GM23338 (cell line): ENCODE measurements around the gene MAP1B. TPM values are rescaled to one million over a fixed set of nuclear protein-coding genes. Genes with fewer than 3 reads are reported as not detected.

Source experiments
- ATAC-seq: fragments of 200-7000 bp; cut with Tn5 transposase; 3 replicates; pipeline ENCODE4 v1.9.1; 2020
- DNase-seq: peaks from one replicate; pipeline ENCODE4 v3.0.0-alpha.2; 2015; ENCODE audit warnings: low spot score
- H2AFZ ChIP-seq: fragments of 200-600 bp; sonication (generic); 2 replicates; pipeline ENCODE4 v1.8.0; 2016; ENCODE audit warnings: antibody characterized with exemption, mild to moderate bottlenecking, moderate library complexity
- H3F3A ChIP-seq: fragments of 200-600 bp; sonication (generic); replicated peaks from 2 replicates; pipeline ENCODE4 v1.8.0; 2017; ENCODE audit warnings: antibody characterized with exemption, mixed run types, low read depth
- H3K27ac ChIP-seq: fragments of 200-600 bp; sonication (generic); 2 replicates; pipeline ENCODE4 v1.6.1; 2016; ENCODE audit warnings: low read depth
- H3K27me3 ChIP-seq: fragments of 200-600 bp; sonication (generic); 2 replicates; pipeline ENCODE4 v1.8.0; 2016; ENCODE audit warnings: mild to moderate bottlenecking, mixed run types, moderate library complexity; ENCODE audit not compliant: insufficient read depth
- H3K36me3 ChIP-seq: fragments of 200-600 bp; sonication (generic); 2 replicates; pipeline ENCODE4 v1.8.0; 2016; ENCODE audit warnings: mild to moderate bottlenecking; ENCODE audit not compliant: insufficient read depth
- H3K4me1 ChIP-seq: fragments of 200-600 bp; sonication (generic); 2 replicates; pipeline ENCODE4 v1.8.0; 2016; ENCODE audit warnings: mild to moderate bottlenecking, moderate library complexity; ENCODE audit not compliant: insufficient read depth
- H3K4me2 ChIP-seq: fragments of 200-600 bp; sonication (generic); 2 replicates; pipeline ENCODE4 v1.7.1; 2017; ENCODE audit warnings: mixed run types
- H3K4me3 ChIP-seq: fragments of 200-600 bp; sonication (generic); 2 replicates; pipeline ENCODE4 v1.6.1; 2016; ENCODE audit warnings: mixed run types
- H3K79me2 ChIP-seq: fragments of 200-600 bp; sonication (generic); replicated peaks from 2 replicates; pipeline ENCODE4 v1.8.0; 2017; ENCODE audit warnings: mild to moderate bottlenecking; ENCODE audit not compliant: insufficient read depth
- H3K9me2 ChIP-seq: fragments of 200-600 bp; sonication (generic); 2 replicates; pipeline ENCODE4 v1.8.0; 2017; ENCODE audit not compliant: insufficient read depth
- H4K20me1 ChIP-seq: fragments of 200-600 bp; sonication (generic); replicated peaks from 2 replicates; pipeline ENCODE4 v1.8.0; 2017; ENCODE audit warnings: mild to moderate bottlenecking; ENCODE audit not compliant: insufficient read depth
- H3K27ac Mint-ChIP-seq: 2 replicates; pipeline ENCODE4 v1.8.0; 2020; ENCODE audit warnings: inconsistent platforms, mild to moderate bottlenecking, moderate library complexity, mixed read lengths
- H3K27me3 Mint-ChIP-seq: 3 replicates; pipeline ENCODE4 v1.8.0; 2022; ENCODE audit warnings: low read depth, mild to moderate bottlenecking, moderate library complexity, mixed read lengths, inconsistent platforms; ENCODE audit not compliant: insufficient read depth, poor library complexity
- H3K36me3 Mint-ChIP-seq: 3 replicates; pipeline ENCODE4 v1.8.0; 2021; ENCODE audit warnings: low read depth, mild to moderate bottlenecking, inconsistent platforms, moderate library complexity, mixed read lengths
- H3K4me1 Mint-ChIP-seq: 3 replicates; pipeline ENCODE4 v1.8.0; 2020; ENCODE audit warnings: mild to moderate bottlenecking, inconsistent platforms, mixed read lengths
- H3K4me3 Mint-ChIP-seq: 3 replicates; pipeline ENCODE4 v1.8.0; 2021; ENCODE audit warnings: moderate library complexity, mild to moderate bottlenecking, inconsistent platforms, mixed read lengths
- H3K9me3 Mint-ChIP-seq: 3 replicates; pipeline ENCODE4 v1.8.0; 2020; ENCODE audit warnings: moderate library complexity, mild to moderate bottlenecking, inconsistent platforms, mixed read lengths
- CREB1 ChIP-seq: fragments of 250-450 bp; sonication (Bioruptor Pico); IDR thresholded peaks from 2 replicates; pipeline ENCODE4 v1.5.0; 2020; ENCODE audit warnings: low read depth, mild to moderate bottlenecking, moderate library complexity
- CTCF ChIP-seq, 2 experiments: fragments of 200-600 bp in 1 of 2; sonication (generic) in 1 of 2; conservative IDR thresholded peaks; 2 replicates each; pipeline versions ENCODE4 v1.5.1 to v1.6.1; 2016 to 2017; ENCODE audit warnings: antibody characterized with exemption in 2 of 2, low read depth in 2 of 2, mild to moderate bottlenecking in 2 of 2, moderate library complexity in 1 of 2
- ETS1 ChIP-seq: IDR thresholded peaks from 2 replicates; pipeline ENCODE4 v1.6.1; 2016; ENCODE audit warnings: antibody characterized with exemption
- EZH2 ChIP-seq: fragments of 200-600 bp; sonication (generic); IDR thresholded peaks from one replicate; pipeline ENCODE4 v1.8.0; 2017; ENCODE audit warnings: antibody characterized with exemption, mild to moderate bottlenecking, low read depth; ENCODE audit not compliant: unreplicated experiment
- EZH2phosphoT487 ChIP-seq: fragments of 200-600 bp; sonication (generic); IDR thresholded peaks from one replicate; pipeline ENCODE4 v1.8.1; 2018; ENCODE audit warnings: antibody characterized with exemption; ENCODE audit not compliant: unreplicated experiment
- JUNB ChIP-seq: IDR thresholded peaks from one replicate; pipeline ENCODE4 v1.6.1; 2016; ENCODE audit warnings: antibody characterized with exemption; ENCODE audit not compliant: unreplicated experiment
- NANOG ChIP-seq: IDR thresholded peaks from 2 replicates; pipeline ENCODE4 v1.6.1; 2016; ENCODE audit warnings: antibody characterized with exemption, borderline replicate concordance
- POLR2AphosphoS5 ChIP-seq: IDR thresholded peaks from 2 replicates; pipeline ENCODE4 v1.6.1; 2016; ENCODE audit warnings: antibody characterized with exemption, low read depth
- REST ChIP-seq: IDR thresholded peaks from one replicate; pipeline ENCODE4 v1.6.1; 2018; ENCODE audit warnings: antibody characterized with exemption; ENCODE audit not compliant: unreplicated experiment
- STAT1 ChIP-seq: IDR thresholded peaks from one replicate; pipeline ENCODE4 v1.6.1; 2016; ENCODE audit warnings: antibody characterized with exemption; ENCODE audit not compliant: unreplicated experiment
- ZNF114 ChIP-seq: fragments of 250-450 bp; sonication (Bioruptor Pico); IDR thresholded peaks from 2 replicates; pipeline ENCODE4 v1.5.0; 2020; ENCODE audit warnings: mild to moderate bottlenecking, moderate library complexity
- ZNF331 ChIP-seq: fragments of 250-450 bp; sonication (Bioruptor Pico); IDR thresholded peaks from 2 replicates; pipeline ENCODE4 v1.5.0; 2020; ENCODE audit warnings: low read depth, mild to moderate bottlenecking, moderate library complexity
- ZNF462 ChIP-seq: fragments of 250-450 bp; sonication (Bioruptor Pico); IDR thresholded peaks from 2 replicates; pipeline ENCODE4 v1.5.0; 2020; ENCODE audit warnings: mild to moderate bottlenecking, moderate library complexity
- polyA plus RNA-seq: library from polyadenylated mRNA; unstranded; fragments of >200 nt; fragmentation: Nextera tagmentation; extraction: Ambion mirVana; gene quantifications from 2 replicates; pipeline ENCODE4 v1.2.1, GENCODE V29; 2016
- total RNA-seq: library from RNA; depleted of rRNA; stranded (reverse); fragments of >200 nt; shearing (Covaris generic); gene quantifications from 2 replicates; pipeline ENCODE4 v1.2.3, GENCODE V29; 2014

MAP1B gene
- total and polyA plus RNA-seq, 2 experiments from 2014 or later: 148 to 263 TPM

- H3K36me3 ChIP-seq: no peaks in the 10 kb centered on the region; the same call in 1 of the 2 replicates
- peaks cover 2% of the 10 kb centered on the region for H3K27me3 Mint-ChIP-seq
- H4K20me1 ChIP-seq: no peaks in the 10 kb centered on the region; the same call in 1 of the 2 replicates
- H3K79me2 ChIP-seq: peaks cover 5% of the 10 kb centered on the region
- no peak for TF ChIP-seq ZNF114 (CRISPR knock-in tag)
- TF ChIP-seq POLR2AphosphoS5: no peak
- TF ChIP-seq EZH2: no peak
- no peak for TF ChIP-seq CREB1 (CRISPR knock-in tag)
- no peak for TF ChIP-seq CTCF (conservative IDR thresholded peaks at IDR 0.05; ENCODE audit: low read depth in 2 of 2)
- no peak for TF ChIP-seq REST
- no peak for TF ChIP-seq NANOG
- no peak for TF ChIP-seq ETS1
- TF ChIP-seq STAT1: no peak
- no peak for TF ChIP-seq ZNF462 (CRISPR knock-in tag)
- no peak for TF ChIP-seq EZH2phosphoT487
- TF ChIP-seq JUNB: no peak
- no peak for TF ChIP-seq ZNF331
- H3K27ac Mint-ChIP-seq: peak overlapping the region; percentile 90
- H3K4me2 ChIP-seq: peak overlapping the region; percentile 29
- peak overlapping the region; percentile 51 for H3K4me3 Mint-ChIP-seq
- peaks cover 56% of the 10 kb centered on the region for H3K4me1 ChIP-seq
- no peaks in the 10 kb centered on the region for H3K9me3 Mint-ChIP-seq
- no peak overlapping the region for H2AFZ ChIP-seq
- peak overlapping the region; percentile 86 for H3K27ac ChIP-seq
- H3K9me2 ChIP-seq: no peaks in the 10 kb centered on the region
- no peaks in the 10 kb centered on the region; the same call in 2 of the 3 replicates for H3K36me3 Mint-ChIP-seq
- peaks cover 57% of the 10 kb centered on the region for H3K4me1 Mint-ChIP-seq
- peak overlapping the region; percentile 12; the same call in 1 of the 2 replicates for H3K4me3 ChIP-seq
- H3K27me3 ChIP-seq: no peaks in the 10 kb centered on the region
- DNase-seq: peak; percentile 53
- ATAC-seq: peak; percentile 77
- no peaks in the 10 kb centered on the region for H3F3A ChIP-seq
These were observed 59.0 kb downstream of the MAP1B start for GRCh38 chr5:72166070-72166979.
